GM19238 (cell line): ENCODE measurements around the gene CHMP4B.
A peak's percentile ranks its signal among the peaks of the same experiment; 100 is the strongest.
"Not testable (repeated sequence)": the region's sequence is repeated elsewhere in the genome, so short reads cannot be mapped to it uniquely, and the experiment has no call there.

ENCODE experiments used
- DNase-seq: peaks from one replicate; pipeline ENCODE4 v3.0.0; 2011; ENCODE audit warnings: low spot score; ENCODE audit not compliant: insufficient read length

CHMP4B gene

DNA sequence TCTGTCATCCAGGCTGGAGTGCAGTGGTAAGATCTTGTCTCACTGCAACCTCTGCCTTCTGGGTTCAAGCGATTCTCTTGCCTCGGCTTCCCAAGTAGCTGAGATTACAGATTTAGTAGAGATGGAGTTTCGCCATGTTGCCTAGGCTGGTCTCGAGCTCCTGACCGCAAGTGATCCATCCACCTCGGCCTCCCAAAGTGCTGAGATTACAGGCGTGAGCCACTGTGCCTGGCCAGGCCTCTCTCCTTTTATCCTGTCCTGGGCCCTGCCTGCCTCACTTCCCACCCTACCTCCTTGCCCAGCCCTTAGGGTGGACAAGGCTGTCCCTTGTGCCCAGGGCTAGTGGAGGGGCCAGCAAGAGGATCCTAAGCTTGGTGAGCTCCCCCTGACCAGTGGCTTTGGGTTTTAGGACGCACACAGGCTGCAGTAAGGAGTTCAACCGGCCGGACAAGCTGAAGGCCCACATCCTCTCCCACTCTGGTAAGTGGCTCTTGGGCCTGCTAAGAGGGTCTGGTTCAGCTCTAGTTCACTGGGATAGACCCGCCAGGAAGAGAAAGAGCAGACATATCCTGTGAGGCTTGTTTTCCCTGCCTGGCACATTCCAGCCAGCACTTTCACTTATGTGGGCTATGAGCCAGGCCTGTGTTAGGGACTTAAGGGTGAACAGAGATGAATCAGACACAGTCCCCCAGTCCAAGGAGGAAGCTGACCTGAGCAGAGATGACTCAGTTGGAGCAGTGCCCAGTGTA, 21.9 kb upstream of the CHMP4B start:
- DNase-seq = no peak

DNA sequence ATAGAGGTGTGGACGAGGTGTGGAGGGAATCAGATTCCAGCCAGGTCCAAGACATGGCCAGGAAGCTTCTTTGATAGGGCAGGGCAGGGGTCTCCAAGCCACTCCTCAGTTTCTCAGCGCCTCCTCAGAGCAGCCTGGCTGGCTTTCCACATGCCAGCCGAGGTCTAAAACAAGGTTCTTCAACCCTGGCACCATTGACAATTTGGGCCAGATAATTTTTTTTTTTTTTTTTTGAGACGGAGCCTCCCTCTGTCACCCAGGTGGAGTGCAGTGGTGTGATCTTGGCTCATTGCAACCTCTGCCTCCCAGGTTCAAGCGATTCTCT, 21.3 kb upstream of the CHMP4B start:
- DNase-seq = no peak

DNA sequence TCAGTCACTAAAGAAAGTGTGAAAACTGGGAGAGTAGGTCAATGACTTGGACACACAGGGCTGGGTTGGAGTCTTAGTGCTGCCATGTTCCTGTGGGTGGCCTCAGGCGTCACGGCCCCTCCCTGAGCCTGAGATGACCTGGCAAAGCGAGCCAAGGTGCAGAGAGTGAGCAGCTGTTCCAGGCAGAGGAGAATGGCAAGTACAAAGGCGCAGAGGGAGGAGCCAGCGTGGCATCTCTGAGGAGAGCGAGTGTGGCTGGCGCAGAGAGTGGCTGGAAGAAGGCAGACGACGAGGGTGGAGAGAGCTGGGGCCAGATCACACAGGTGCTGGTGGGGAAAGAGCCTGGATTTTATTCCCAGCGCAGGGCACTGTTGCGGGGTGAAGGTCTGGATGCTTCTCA, 20.6 kb upstream of the CHMP4B start:
- DNase-seq = no peak

DNA sequence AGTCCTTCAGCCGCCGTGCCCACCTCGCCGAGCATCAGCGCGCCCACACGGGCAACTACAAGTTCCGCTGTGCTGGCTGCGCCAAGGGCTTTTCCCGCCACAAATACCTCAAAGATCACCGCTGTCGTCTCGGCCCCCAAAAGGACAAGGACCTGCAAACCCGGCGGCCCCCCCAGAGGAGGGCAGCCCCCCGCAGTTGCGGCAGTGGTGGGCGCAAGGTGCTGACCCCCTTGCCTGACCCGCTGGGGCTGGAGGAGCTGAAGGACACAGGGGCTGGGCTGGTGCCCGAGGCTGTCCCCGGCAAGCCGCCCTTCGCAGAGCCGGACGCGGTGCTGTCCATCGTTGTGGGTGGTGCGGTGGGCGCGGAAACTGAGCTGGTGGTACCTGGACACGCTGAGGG, 20.1 kb upstream of the CHMP4B start:
- DNase-seq = no peak

DNA sequence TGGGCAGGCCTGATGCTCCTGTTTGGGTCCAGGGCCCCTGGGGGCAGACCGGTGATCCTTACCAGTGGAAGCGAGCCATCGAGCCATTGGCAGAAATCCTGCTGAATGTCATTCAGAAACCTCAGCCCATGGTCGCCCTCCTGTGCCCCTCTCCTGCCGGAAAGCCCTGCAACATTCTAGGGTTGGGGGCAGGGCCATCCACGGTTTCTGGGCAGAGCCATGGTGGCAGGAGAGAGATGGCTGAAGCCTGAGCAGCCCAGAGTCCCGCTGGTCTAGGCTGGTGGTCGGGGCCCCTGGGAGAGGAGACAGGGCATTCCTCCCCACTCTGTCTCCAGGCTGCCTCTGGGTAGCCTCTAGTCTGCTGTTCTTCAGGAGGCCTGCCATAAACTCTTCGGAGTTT, 19.6 kb upstream of the CHMP4B start:
- DNase-seq = no peak

DNA sequence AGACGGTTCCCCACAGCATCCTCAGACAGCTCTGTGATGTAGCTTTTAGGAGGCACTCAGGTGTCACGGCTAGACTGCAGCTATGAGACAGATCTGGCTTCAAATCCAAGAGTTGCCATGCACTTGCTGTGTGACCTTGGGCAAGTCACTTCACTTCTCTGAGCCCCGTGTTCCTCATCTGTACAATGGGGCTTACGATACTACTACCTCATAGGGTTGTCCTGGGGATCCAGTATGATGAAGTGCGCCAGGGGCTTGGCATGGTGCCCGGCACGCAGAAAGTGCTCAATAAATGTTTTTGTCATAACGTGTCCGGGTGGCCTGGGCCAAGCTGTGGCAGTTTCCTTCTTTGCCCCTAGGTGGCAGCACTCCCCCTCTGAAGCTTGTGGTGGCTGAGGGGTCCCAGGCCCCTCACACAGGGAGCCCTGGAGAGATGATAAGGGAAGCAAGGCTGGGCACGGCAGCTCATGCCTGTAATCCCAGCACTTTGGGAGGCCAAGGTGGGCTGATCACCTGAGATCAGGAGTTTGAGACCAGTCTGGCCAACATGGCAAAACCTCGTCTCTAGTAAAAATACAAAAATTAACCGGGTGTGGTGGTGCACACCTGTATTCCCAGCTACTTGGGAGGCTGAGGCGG, 19.1 kb upstream of the CHMP4B start:
- DNase-seq = peak; percentile 46

DNA sequence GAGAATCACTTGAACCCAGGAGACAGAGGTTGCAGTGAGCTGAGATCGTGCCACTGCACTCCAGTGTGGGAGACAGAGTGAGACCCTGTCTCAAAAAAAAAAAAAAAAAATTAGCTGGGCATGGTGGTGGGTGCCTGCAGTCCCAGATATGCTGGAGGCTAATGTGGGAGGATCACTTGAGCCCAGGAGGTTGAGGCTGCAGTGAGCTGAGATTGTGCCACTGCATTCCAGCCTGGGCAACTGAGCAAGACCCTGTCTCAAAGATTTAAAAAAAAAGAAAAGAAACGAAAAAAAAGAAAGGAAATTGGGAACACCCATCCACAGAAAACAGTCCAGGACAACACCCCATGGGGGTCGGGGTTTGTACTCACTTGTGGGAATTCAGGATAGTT, 18.6 kb upstream of the CHMP4B start:
- not testable (repeated sequence) for DNase-seq

DNA sequence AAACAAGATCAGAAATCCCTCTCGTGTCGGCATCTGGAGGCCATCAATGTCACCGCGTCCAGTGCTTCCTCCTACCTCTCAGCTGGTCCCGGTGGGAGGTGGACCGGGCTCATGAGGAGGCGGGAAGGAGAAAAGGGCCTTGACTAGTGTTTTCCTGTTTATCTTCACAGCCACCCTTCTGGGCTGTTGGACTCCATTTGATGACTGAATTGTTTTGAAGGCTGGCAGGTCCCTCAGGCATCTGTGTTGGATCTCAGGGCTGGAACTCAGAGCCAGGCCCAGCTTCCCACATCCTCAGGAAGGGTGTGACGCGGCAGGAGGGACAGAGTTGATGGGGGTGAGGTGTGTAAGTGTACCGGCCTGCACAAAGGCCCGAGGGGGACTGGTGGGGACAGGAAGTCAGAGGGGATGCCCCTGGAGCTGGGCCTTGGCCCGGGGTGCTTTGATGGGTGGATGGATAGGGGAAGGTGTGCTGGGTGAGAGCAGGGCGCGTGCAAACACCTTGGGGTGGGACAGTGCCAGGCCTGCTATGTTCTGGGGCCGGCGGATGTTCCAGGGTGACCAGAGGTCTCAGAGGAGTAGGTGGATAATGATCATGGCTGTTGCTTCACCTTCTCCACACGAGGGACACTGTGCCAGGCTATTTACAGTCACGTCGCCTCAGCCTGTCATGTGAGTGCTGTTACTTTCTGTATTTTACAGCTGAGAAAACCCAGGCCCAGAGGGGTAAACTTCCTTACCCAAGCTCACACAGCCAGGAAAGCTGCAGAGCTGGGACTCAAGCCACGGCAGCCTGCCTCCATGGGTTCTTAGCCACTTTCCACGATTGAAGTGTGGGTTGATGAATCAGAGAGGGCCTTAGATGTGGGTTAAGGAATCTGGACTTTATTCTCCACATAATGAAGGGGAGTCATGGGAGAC, 17.9 kb upstream of the CHMP4B start:
- DNase-seq = no peak

DNA sequence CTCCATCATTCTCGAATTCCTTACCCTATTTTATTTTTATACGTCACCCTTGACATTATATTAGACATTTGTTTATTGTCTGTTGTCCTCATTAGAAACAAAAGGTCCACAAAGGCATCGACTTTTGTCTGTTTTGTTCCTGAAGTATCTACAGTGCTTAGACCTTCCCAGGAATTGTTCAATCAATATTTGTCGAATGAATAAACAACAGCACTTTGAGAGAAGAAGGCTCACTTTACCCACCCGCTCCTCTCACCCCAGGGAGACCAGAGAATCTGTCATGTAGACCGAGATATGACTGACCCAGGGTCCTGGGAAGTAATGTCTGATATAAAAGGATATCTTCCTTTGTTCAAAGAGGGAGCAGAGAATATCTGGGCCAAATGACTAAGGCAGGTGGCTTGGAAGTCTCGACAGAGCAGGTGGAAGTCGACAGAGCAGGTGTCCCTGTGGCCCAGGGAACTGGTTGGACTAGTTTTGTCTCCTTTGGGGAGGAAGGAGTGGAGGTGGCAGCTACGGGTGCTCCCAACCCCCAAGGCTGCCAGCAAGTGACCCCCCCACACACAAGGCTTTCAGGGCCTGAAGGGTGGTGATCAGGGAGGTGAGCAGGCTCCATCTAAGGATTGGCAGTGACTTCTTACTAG, 14.8 kb upstream of the CHMP4B start:
- DNase-seq = no peak

DNA sequence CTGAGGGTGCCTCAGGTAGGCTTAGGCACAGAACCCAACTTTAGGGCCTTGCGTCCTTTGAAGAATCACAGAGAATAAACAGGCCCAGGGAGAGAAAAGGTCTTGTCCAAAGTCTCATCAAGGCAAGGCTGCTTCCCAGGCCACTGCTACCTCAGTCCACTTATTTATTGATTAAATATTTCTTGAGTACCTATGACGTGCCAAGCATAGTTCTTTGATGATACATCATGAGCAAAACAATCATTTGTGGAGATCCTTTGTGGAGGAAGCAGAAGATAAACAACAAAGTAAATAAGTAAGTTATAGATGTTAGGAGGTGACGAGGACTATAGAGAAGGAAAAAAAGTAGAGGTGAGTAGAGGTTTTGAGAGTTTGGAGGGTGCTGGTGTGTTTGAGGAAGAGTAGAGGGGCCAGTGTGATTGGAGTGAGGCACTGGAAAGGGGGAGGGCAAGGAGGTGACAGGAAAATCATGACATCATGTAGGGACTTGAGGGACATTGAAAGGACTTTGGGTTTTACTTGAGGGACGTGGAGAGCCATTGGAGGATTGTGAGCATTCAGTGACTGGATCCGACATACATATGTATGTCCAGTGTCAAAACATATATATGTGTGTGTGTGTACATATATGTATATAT, 14.1 kb upstream of the CHMP4B start:
- DNase-seq = no peak

DNA sequence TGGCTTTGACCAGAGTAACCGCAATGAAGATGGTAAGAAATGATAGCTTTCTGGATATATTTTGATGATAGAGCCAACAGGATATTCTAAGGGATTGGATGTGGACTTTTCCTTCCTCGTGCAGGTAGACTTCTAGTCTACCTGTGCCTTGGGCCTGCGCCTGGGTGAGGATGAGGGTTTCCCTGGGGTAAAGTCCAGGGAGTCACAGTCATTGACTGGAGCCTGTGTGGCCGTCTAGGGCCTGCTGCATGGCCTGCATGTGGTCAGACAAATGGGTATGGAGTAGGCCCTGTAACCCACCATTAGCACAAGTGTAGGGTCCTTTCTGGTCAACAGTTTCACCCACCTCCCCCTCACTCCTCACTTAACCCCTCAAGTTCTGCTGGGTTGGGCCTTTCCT, 12.7 kb upstream of the CHMP4B start:
- DNase-seq = no peak

DNA sequence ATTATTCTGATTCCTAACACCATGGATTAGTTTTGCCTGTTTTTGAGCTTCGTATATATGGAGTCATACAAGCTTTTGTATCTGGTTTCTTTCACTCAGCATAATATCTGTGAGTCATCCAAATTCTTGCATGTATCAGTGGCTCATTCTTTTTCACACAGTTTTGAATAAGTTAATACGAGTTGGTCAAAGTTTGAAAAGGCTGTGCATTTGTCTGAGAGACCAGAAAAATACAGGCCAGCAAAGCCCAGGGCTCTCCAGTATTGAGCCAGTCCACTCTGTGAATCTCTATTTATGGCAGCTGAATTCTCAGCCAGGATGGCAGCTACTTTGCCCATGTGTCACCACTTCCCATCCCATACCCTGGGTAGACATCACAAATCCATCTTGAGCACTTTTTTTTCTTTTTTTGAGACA, 7.2 kb upstream of the CHMP4B start:
- no peak for DNase-seq

DNA sequence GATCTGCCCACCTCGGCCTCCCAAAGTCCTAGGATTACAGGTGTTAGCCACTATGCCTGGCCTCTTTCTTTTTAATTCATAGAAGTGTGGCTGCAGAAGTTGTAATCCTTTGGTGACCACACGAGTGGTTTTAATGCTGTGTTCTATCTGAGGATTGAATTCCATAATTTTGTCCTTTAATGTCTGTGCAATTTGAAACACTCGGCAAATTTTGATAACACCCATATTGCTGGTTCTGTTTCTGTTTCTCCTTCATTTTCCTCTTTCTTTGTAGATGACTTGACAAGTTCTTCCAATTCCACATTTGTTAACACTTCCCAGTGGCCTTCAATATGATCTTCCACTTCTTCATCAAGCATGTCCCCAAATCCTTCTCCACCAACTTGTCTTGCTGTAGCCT, 2.8 kb upstream of the CHMP4B start:
- no peak for DNase-seq

DNA sequence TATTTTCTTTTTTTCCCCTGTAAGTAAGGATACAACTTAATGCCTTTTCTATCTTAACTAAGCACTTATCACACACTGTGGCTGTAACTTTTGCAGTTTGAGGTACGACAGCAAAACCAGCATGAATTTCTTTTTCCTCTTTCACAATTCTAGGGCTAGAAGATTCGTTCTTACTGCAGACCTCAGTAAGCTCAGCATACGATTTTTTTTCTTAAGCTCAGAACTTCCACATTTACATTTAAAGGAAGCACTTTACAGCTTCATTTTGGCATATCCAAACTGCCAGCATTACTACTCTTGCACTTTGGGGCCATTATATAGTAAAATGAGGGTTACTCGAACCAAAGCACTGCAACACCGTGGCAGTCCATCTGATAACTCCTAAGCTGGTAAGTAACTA, 889 bp upstream of the CHMP4B start:
- no peak for DNase-seq

DNA sequence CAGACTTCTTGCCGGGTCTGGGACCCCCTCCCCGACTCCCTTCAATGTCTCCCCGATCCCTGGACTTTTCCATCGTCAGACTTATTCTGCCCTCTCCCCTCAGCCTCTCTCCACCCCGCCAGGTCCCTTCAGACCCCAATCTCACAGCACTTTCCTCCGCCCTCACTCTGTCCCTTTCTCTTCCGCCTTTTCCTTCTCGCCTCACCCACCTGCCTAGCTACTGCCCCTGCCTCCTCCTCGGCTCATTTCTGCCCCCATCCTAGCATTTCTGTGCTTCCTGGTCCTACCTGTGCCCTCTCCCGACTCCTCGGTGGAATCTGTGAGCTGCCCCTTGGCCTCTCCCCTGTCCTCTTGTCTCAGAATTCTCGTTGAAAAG, 616 bp downstream of the CHMP4B start:
- DNase-seq = peak; percentile 44

DNA sequence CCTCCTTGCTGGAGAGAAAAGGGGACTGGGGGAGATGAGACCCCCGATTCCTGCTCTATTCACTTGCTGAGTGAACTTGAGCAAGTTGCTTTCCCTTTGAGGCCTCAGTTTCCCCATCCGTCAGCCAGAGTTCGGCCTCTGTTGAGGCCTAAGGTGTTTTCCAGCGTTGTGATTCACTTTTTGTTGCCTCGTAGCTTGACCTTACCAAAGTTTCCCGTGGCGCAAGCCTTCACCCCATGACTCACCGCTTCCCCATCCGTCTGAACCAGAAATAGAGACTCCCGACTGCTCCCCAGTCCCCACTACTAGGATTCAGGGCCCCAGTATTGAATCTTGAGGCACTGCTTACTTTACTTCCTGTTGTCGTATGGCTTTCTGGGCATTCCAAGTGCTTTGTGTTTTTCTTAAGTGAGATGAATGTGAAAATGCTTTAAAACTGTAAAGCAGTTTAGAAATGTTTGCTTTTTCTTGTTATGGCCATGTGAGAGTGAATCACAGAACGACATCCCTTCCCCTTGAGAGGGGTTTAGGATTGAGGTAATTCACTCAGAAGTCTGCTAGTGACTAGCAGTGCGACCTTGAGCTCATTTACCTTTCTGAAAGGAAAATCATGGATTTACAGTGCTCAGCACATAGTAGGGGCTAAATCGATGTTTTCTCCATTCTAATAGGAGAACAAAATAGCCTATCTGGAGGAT, 1.2 kb downstream of the CHMP4B start:
- peak; percentile 28 for DNase-seq

DNA sequence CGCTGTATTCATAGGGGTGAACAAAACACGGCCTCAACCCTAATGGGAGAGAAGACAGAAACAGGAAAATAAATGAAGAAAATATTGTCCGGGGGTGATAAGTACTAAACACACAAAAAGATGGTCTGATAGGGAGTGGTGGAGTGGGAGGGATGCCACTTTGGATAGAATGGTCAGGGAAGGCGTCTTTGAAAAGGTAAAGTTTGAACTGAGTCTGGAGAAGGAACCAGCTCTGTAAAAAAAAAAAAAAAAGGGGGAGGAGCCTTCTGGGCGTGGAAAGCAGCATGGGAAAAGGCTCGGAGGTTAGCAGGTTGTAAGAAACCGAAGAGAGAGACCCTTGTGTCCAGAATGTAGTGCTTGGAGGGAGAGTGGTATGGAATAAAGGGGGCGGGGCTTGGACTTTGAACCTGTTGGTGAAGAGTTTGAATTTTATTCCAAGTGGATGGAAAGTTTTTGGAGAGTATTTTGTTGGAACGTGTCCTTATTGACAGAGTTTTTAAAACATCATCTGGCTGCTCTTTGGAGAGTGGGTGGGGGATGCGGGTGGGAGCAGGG, 1.8 kb downstream of the CHMP4B start:
- DNase-seq = no peak

DNA sequence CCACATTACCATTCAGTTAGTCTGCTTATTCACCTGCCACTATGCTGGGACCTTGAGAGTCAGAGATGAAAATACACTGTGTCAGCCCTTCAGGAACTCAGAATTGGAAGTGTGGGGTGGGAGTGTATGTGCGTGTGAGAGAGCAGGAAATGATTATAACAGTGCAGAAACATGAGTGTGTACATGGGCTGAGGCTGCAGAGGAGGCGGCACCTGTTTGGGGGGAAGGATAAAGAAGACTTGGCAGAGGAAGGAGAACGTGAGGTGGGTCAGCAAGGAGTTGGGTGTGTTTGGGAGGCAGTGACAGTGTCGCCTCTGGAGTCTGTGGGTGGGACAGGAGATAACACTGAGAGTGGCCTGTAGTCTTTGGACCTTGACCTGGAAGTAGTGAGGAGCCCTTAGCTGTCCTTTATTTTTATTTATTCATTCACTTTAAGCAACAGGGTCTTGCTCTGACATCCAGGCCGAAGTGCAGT, 3.1 kb downstream of the CHMP4B start:
- no peak for DNase-seq

DNA sequence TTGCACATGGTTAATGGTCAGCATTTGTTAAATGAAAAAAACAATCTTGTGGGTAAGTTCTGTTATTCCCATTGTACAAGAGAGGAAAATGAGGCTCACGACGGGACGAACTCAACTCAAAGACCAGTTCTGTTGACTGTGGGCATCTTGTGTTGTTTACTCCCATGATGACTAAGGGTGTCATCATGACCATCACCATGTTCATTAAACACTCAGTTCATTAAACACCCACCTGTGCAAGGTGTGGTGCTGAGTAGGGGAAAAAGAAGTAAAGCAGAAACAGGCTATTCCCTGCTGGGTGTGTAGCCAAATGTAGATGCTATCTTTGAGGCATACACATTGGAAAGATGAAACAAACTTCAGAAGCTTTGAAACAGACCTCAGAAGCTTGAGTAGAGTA, 4.5 kb downstream of the CHMP4B start:
- no peak for DNase-seq

DNA sequence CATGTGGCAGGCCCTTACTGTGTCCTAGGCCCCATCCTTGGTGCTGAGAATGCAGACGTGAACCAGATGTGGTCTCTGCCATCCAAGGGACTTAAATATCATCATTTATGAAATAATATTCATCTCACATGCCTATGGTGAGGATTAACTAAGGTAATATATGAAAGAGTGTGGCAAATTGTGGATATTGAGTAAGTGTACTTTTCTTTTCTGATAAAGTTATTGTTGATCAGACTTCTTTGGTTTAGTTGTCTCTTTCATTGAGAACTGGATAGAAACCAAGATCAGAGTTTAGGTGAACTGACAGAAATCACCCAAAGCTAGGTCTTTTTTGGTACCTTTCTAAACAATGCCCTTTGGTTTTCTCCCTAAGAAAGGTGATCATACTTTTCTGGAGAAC, 5.0 kb downstream of the CHMP4B start:
- DNase-seq = no peak
